Endothelial cell of umbilical vein (primary cell): ENCODE results near the gene TCTN2. TPM values are rescaled to one million over a fixed set of nuclear protein-coding genes. Genes with fewer than 3 reads are reported as not detected.

Experiments used
- BruUV-seq: library from RNA; stranded (reverse); fragments of 400-500 nt; replicated peaks from 2 replicates; lab custom pipeline; 2021; lab: Mats Ljungman, UMichigan
- CTCF ChIA-PET: fragments of 300-600, 350-600 bp; sonication (Branson Sonifier 250); formaldehyde crosslinking; loops from one replicate; lab custom pipeline; 2021; ENCODE audit warnings: antibody characterized with exemption, inconsistent platforms; lab: Charles Lee
- POLR2A ChIA-PET: fragments of 300-600, 350-600 bp; sonication (Branson Sonifier 250); formaldehyde crosslinking; loops from one replicate; lab custom pipeline; 2021; ENCODE audit warnings: antibody characterized with exemption, inconsistent platforms; lab: Charles Lee
- DNase-seq: peaks from one replicate; pipeline ENCODE4 v3.0.0-alpha.2; 2011; ENCODE audit warnings: low read depth, low spot score
- FAIRE-seq: peaks from 2 replicates; lab custom pipeline; 2011; peaks lifted over from hg19 to GRCh38; lab: Jason Lieb, UNC
- H2AFZ ChIP-seq: 2 replicates; pipeline ENCODE4 v1.6.0; 2012; ENCODE audit warnings: low read depth, low read length, control low read depth, inconsistent platforms
- H3K27ac ChIP-seq: 2 replicates; pipeline ENCODE4 v1.5.1; 2011; ENCODE audit warnings: low read depth, mild to moderate bottlenecking, control low read depth, low read length, moderate library complexity; ENCODE audit not compliant: insufficient read depth
- H3K27me3 ChIP-seq, 2 experiments: 2 replicates each; pipeline versions ENCODE4 v1.6.0 to v1.6.1; 2011; ENCODE audit warnings: low read length in 2 of 2, mixed read lengths in 1 of 2; ENCODE audit not compliant: control insufficient read depth in 2 of 2, insufficient read depth in 2 of 2
- H3K36me3 ChIP-seq, 2 experiments: 2 replicates in 1 of 2; 3 replicates in 1 of 2; pipeline ENCODE4 v1.5.1; 2011; ENCODE audit warnings: low read length in 2 of 2, mild to moderate bottlenecking in 1 of 2, moderate library complexity in 1 of 2; ENCODE audit not compliant: control insufficient read depth in 2 of 2, insufficient read depth in 2 of 2; ENCODE audit errors: extremely low read depth in 1 of 2
- H3K4me1 ChIP-seq: 3 replicates; pipeline ENCODE4 v1.5.1; 2011; ENCODE audit warnings: mild to moderate bottlenecking, low read length; ENCODE audit not compliant: control insufficient read depth, insufficient read depth; ENCODE audit errors: extremely low read depth
- H3K4me2 ChIP-seq: 2 replicates; pipeline ENCODE4 v1.6.1; 2011; ENCODE audit warnings: low read length, control low read depth, mixed read lengths; ENCODE audit not compliant: insufficient read depth
- H3K4me3 ChIP-seq, 3 experiments: fragments of 200-600 bp in 1 of 3; sonication (generic), shearing (Covaris generic) in 1 of 3; replicated peaks in 1 of 3; 2 replicates each; pipeline ENCODE4 v1.5.1; 2011 to 2016; ENCODE audit warnings: control low read depth in 3 of 3, low read length in 3 of 3, mild to moderate bottlenecking in 2 of 3, inconsistent platforms in 1 of 3, low read depth in 1 of 3, moderate library complexity in 1 of 3; ENCODE audit not compliant: insufficient read depth in 1 of 3
- H3K79me2 ChIP-seq: 2 replicates; pipeline ENCODE4 v1.6.0; 2012; ENCODE audit warnings: low read length, inconsistent platforms; ENCODE audit not compliant: control insufficient read depth, insufficient read depth
- H3K9ac ChIP-seq: replicated peaks from 2 replicates; pipeline ENCODE3; 2011; ENCODE audit warnings: low read length, control low read depth; ENCODE audit not compliant: insufficient read depth; ENCODE audit errors: extremely low read depth
- H3K9me1 ChIP-seq: replicated peaks from 3 replicates; pipeline ENCODE4 v1.6.0; 2011; ENCODE audit warnings: mild to moderate bottlenecking, low read length; ENCODE audit not compliant: control insufficient read depth, insufficient read depth; ENCODE audit errors: extremely low read depth
- H3K9me3 ChIP-seq: replicated peaks from 2 replicates; pipeline ENCODE4 v1.5.1; 2012; ENCODE audit warnings: low read length, inconsistent platforms; ENCODE audit not compliant: control insufficient read depth, insufficient read depth
- H4K20me1 ChIP-seq: replicated peaks from 2 replicates; pipeline ENCODE3; 2011; ENCODE audit warnings: mild to moderate bottlenecking, low read length; ENCODE audit not compliant: control insufficient read depth, insufficient read depth; ENCODE audit errors: extremely low read depth
- EZH2 ChIP-seq: IDR thresholded peaks from 2 replicates; pipeline ENCODE4 v1.6.1; 2012; ENCODE audit warnings: borderline replicate concordance, low read depth, mild to moderate bottlenecking, moderate library complexity, low read length, inconsistent platforms; ENCODE audit not compliant: severe bottlenecking
- FOS ChIP-seq: IDR thresholded peaks from 2 replicates; pipeline ENCODE4 v1.6.1; 2011; ENCODE audit warnings: mild to moderate bottlenecking, low read length, moderate library complexity, borderline replicate concordance; ENCODE audit not compliant: insufficient read depth
- GATA2 ChIP-seq: IDR thresholded peaks from 2 replicates; pipeline ENCODE4 v1.7.0; 2011; ENCODE audit warnings: low read depth, mild to moderate bottlenecking, moderate library complexity, mixed read lengths, low read length; ENCODE audit not compliant: insufficient read length, insufficient read depth
- JUN ChIP-seq: IDR thresholded peaks from 2 replicates; pipeline ENCODE4 v1.6.1; 2011; ENCODE audit warnings: borderline replicate concordance, low read depth; ENCODE audit not compliant: insufficient read length, insufficient read depth
- MYC ChIP-seq: IDR thresholded peaks from one replicate; pipeline ENCODE4 v1.6.1; 2011; ENCODE audit warnings: mild to moderate bottlenecking, low read depth, low read length
- POLR2A ChIP-seq: IDR thresholded peaks from 2 replicates; pipeline ENCODE4 v1.6.1; 2012; ENCODE audit warnings: low read depth, mild to moderate bottlenecking, control low read depth, low read length
- POLR2AphosphoS5 ChIP-seq: IDR thresholded peaks from 2 replicates; pipeline ENCODE4 v1.6.1; 2012; ENCODE audit warnings: low read depth, mild to moderate bottlenecking, control low read depth, low read length, moderate library complexity; ENCODE audit not compliant: insufficient read depth
- dilution Hi-C: fragments of 300-500 bp; cut with MboI; formaldehyde crosslinking; loops from one replicate; pipeline ENCODE4 v1.15.0; 2019; ENCODE audit warnings: low sequenced_read_pairs; ENCODE audit not compliant: extremely low pct_ligation_motif_present
- intact Hi-C: fragments of 100-400 bp; cut with micrococcal nuclease; formaldehyde crosslinking; loops from one replicate; pipeline ENCODE4 v1.10.0; 2022
- polyA plus RNA-seq, 4 experiments: library from polyadenylated mRNA; depleted of rRNA in 3 of 4; stranded (reverse) in 3 of 4; unstranded in 1 of 4; fragments of >200 nt; gene quantifications; 2 replicates each; pipeline versions ENCODE4 v1.2.1 to v1.2.3, GENCODE V29; 2011 to 2012; ENCODE audit warnings: missing spikeins in 1 of 4
- total RNA-seq: library from RNA; stranded (reverse); gene quantifications from 2 replicates; pipeline ENCODE4 v1.2.3, GENCODE V29; 2021
- TF ChIP-seq, protein P1 (sequence below), 2 donors: IDR thresholded peaks; 1 replicate in 1 of 2; 2 replicates in 1 of 2; pipeline ENCODE4 v1.5.1; 2011; ENCODE audit warnings: low read length in 2 of 2, mild to moderate bottlenecking in 2 of 2, moderate library complexity in 2 of 2, control low read depth in 1 of 2, inconsistent platforms in 1 of 2, low read depth in 1 of 2; ENCODE audit not compliant: insufficient read depth in 1 of 2; ENCODE audit errors: extremely low read depth in 1 of 2
- TF ChIP-seq, protein P2 (sequence below): IDR thresholded peaks from 2 replicates; pipeline ENCODE4 v1.6.1; 2011; ENCODE audit not compliant: insufficient read depth, insufficient read length

TCTN2 gene
- total and polyA plus RNA-seq, 2 donors (not counting 3 experiments of a cell fraction or from before 2014, with no cell fraction given) = 11.2 to 16.7 TPM

GRCh38 chr12:123749355-123749754, 78.4 kb downstream of the TCTN2 start:
- Histone ChIP-seq H2AFZ (no peak overlapping the region), H4K20me1 (no peaks in the 10 kb centered on the region), H3K36me3 (peaks cover 11 to 26% of the 10 kb centered on the region in 2 experiments), H3K4me2 (no peak overlapping the region), H3K9me1 (no peaks in the 10 kb centered on the region), H3K4me1 (no peaks in the 10 kb centered on the region), H3K27ac (no peak overlapping the region), H3K79me2 (no peaks in the 10 kb centered on the region), H3K4me3 (no peak overlapping the region), H3K9me3 (no peaks in the 10 kb centered on the region), H3K27me3 (no peaks in the 10 kb centered on the region), H3K9ac (no peak overlapping the region)
- FAIRE-seq = no peak
- ChIA-PET CTCF (no interaction called here), POLR2A (no interaction called here)
- DNase-seq = no peak
- TF ChIP-seq FOS (no peak), POLR2AphosphoS5 (no peak), MYC (no peak), POLR2A (no peak), GATA2 (no peak), EZH2 (no peak), JUN (no peak)
- TF ChIP-seq, protein P1, sequence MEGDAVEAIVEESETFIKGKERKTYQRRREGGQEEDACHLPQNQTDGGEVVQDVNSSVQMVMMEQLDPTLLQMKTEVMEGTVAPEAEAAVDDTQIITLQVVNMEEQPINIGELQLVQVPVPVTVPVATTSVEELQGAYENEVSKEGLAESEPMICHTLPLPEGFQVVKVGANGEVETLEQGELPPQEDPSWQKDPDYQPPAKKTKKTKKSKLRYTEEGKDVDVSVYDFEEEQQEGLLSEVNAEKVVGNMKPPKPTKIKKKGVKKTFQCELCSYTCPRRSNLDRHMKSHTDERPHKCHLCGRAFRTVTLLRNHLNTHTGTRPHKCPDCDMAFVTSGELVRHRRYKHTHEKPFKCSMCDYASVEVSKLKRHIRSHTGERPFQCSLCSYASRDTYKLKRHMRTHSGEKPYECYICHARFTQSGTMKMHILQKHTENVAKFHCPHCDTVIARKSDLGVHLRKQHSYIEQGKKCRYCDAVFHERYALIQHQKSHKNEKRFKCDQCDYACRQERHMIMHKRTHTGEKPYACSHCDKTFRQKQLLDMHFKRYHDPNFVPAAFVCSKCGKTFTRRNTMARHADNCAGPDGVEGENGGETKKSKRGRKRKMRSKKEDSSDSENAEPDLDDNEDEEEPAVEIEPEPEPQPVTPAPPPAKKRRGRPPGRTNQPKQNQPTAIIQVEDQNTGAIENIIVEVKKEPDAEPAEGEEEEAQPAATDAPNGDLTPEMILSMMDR (IDR thresholded peaks at IDR 0.05; ENCODE audit: extremely low read depth in 1 of 2, insufficient read depth in 1 of 2, low read depth in 1 of 2, low read length in 2 of 2) = no peak
- TF ChIP-seq, protein P2, sequence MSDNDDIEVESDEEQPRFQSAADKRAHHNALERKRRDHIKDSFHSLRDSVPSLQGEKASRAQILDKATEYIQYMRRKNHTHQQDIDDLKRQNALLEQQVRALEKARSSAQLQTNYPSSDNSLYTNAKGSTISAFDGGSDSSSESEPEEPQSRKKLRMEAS = no peak
- no TSS peak for BruUV-seq
- intact Hi-C loops = no loop called here
- dilution Hi-C loops = no loop called here
